K562 (cell line): ENCODE results near the gene ATP8A1. TPM values are rescaled to one million over a fixed set of nuclear protein-coding genes. Genes with fewer than 3 reads are reported as not detected.

Experiments
- ATF7 ChIP-seq: fragments of 450-650 bp; IDR thresholded peaks from 2 replicates; pipeline ENCODE4 v1.7.1; 2014; ENCODE audit warnings: mild to moderate bottlenecking, moderate library complexity
- CREB1 ChIP-seq, 2 experiments: sonication (generic) in 1 of 2; formaldehyde crosslinking in 1 of 2; IDR thresholded peaks; 2 replicates each; pipeline versions ENCODE4 v1.6.1 to v1.8.0; 2012 to 2022; ENCODE audit warnings: inconsistent platforms in 1 of 2, mild to moderate bottlenecking in 1 of 2, missing genetic modification reagents in 1 of 2, moderate library complexity in 1 of 2
- CREB5 ChIP-seq: fragments of 250-450 bp; sonication (Bioruptor Pico); IDR thresholded peaks from 2 replicates; pipeline ENCODE4 v1.5.0; 2020; ENCODE audit warnings: mild to moderate bottlenecking
- EP400 ChIP-seq: fragments of 450-650 bp; IDR thresholded peaks from 2 replicates; pipeline ENCODE4 v1.6.1; 2017; ENCODE audit warnings: antibody characterized with exemption, mild to moderate bottlenecking, moderate library complexity
- GATAD2B ChIP-seq: fragments of 450-650 bp; IDR thresholded peaks from 2 replicates; pipeline ENCODE4 v1.6.1; 2017; ENCODE audit warnings: mild to moderate bottlenecking, borderline replicate concordance
- GMEB1 ChIP-seq: fragments of 250-450 bp; sonication (Bioruptor Pico); IDR thresholded peaks from 2 replicates; pipeline ENCODE4 v1.4.0; 2020; ENCODE audit warnings: mild to moderate bottlenecking
- L3MBTL2 ChIP-seq: fragments of 450-650 bp; IDR thresholded peaks from 2 replicates; pipeline ENCODE4 v1.6.1; 2016; ENCODE audit warnings: mild to moderate bottlenecking, moderate library complexity
- MTA1 ChIP-seq: fragments of 450-650 bp; IDR thresholded peaks from 2 replicates; pipeline ENCODE4 v1.6.1; 2017; ENCODE audit warnings: borderline replicate concordance
- STAT5B ChIP-seq: fragments of 250-450 bp; sonication (Bioruptor Pico); IDR thresholded peaks from 2 replicates; pipeline ENCODE4 v1.8.0; 2021; ENCODE audit warnings: mild to moderate bottlenecking, inconsistent platforms
- TCFL5 ChIP-seq: fragments of 250-450 bp; sonication (Bioruptor Pico); conservative IDR thresholded peaks from 2 replicates; pipeline ENCODE4 v1.6.1; 2021; ENCODE audit warnings: mild to moderate bottlenecking, moderate library complexity, matching md5 sums
- TEAD4 ChIP-seq, 2 experiments: sonication (generic) in 1 of 2; formaldehyde crosslinking in 1 of 2; IDR thresholded peaks; 2 replicates each; pipeline versions ENCODE4 v1.6.1 to v1.8.0; 2012 to 2022; ENCODE audit warnings: borderline replicate concordance in 1 of 2, inconsistent platforms in 1 of 2, low read length in 1 of 2, mild to moderate bottlenecking in 1 of 2, missing genetic modification reagents in 1 of 2
- THRA ChIP-seq: fragments of 450-650 bp; IDR thresholded peaks from 2 replicates; pipeline ENCODE4 v1.6.1; 2017; ENCODE audit warnings: mild to moderate bottlenecking, moderate library complexity
- THRAP3 ChIP-seq: fragments of 450-650 bp; IDR thresholded peaks from 2 replicates; pipeline ENCODE4 v1.6.1; 2016; ENCODE audit warnings: mild to moderate bottlenecking, inconsistent platforms, borderline replicate concordance
- ZBTB2 ChIP-seq: fragments of 450-650 bp; IDR thresholded peaks from 2 replicates; pipeline ENCODE4 v1.6.1; 2016; ENCODE audit warnings: antibody characterized with exemption
- ZNF277 ChIP-seq: fragments of 250-450 bp; sonication (Bioruptor Pico); IDR thresholded peaks from 2 replicates; pipeline ENCODE4 v1.8.0; 2022; ENCODE audit warnings: inconsistent platforms, mild to moderate bottlenecking, moderate library complexity, borderline replicate concordance
- ZNF280B ChIP-seq: fragments of 250-450 bp; sonication (Bioruptor Pico); IDR thresholded peaks from 2 replicates; pipeline ENCODE4 v1.5.1; 2021; ENCODE audit warnings: mild to moderate bottlenecking
- ZNF780A ChIP-seq: fragments of 250-450 bp; sonication (Bioruptor Pico); IDR thresholded peaks from 2 replicates; pipeline ENCODE4 v1.5.0; 2021; ENCODE audit warnings: mild to moderate bottlenecking
- polyA plus RNA-seq, 8 experiments: library from polyadenylated mRNA; depleted of rRNA in 4 of 8; stranded (reverse) in 5 of 8; unstranded in 3 of 8; fragments of >200 nt; fragmentation: Nextera tagmentation in 2 of 8; fragmentation: Illumina TruSeq in 1 of 8; extraction: Ambion mirVana in 2 of 8; extraction: Trizol in 1 of 8; gene quantifications; 2 replicates each; pipeline versions ENCODE4 v1.2.1 to v1.2.3, GENCODE V29; 2011 to 2014; ENCODE audit warnings: inconsistent platforms in 1 of 8, missing spikeins in 1 of 8
- total RNA-seq, 7 experiments: library from RNA; depleted of rRNA in 6 of 7; stranded (reverse); fragments of >200 nt in 6 of 7; fragmentation: Illumina TruSeq in 2 of 7; extraction: Trizol in 2 of 7; gene quantifications; 2 replicates each; pipeline versions ENCODE4 v1.2.1 to v1.2.3, GENCODE V29; 2011 to 2021; ENCODE audit warnings: low replicate concordance in 1 of 7

Gene ATP8A1
- total and polyA plus RNA-seq, 9 of the 15 experiments (the other 6 are each of a cell fraction or from before 2014, with no cell fraction given) = 0.05 to 0.29 (median 0.07) TPM; not detected in 2

- TF ChIP-seq ZNF277 (CRISPR knock-in tag) = no peak
- TF ChIP-seq TCFL5 (CRISPR knock-in tag) = no peak
- no peak for TF ChIP-seq ZBTB2
- TF ChIP-seq L3MBTL2 = 0 out of 2 replicates have a peak, but pooled peaks have one; percentile 30
- TF ChIP-seq ZNF780A (CRISPR knock-in tag) = no peak
- TF ChIP-seq CREB5 (CRISPR knock-in tag) = no peak
- peak; percentile 25; the same call in 1 of the 2 replicates for TF ChIP-seq MTA1
- peak; percentile 59; the same call in 1 of the 2 replicates for TF ChIP-seq GATAD2B
- TF ChIP-seq STAT5B (CRISPR knock-in tag) = no peak
- TF ChIP-seq THRAP3 = no peak
- no peak for TF ChIP-seq ZNF280B
- peak; percentile 100 for TF ChIP-seq ATF7
- TF ChIP-seq TEAD4 (IDR thresholded peaks at IDR 0.05; ENCODE audit: low read length) = no peak
- TF ChIP-seq TEAD4 (CRISPR knock-in tag; IDR thresholded peaks at IDR 0.05; ENCODE audit: borderline replicate concordance) = no peak
- TF ChIP-seq THRA = no peak
- 0 out of 2 replicates have a peak, but pooled peaks have one; percentile 25 for TF ChIP-seq CREB1 (IDR thresholded peaks at IDR 0.05)
- no peak for TF ChIP-seq CREB1 (CRISPR knock-in tag; IDR thresholded peaks at IDR 0.05)
- TF ChIP-seq EP400 = no peak
- peak; percentile 43; the same call in 1 of the 2 replicates for TF ChIP-seq GMEB1 (CRISPR knock-in tag)
Observed at GRCh38 chr4:42656944-42657792, at the start of gene ATP8A1 (continued).
